A673 (cell line): ENCODE results near the gene FHIT. TPM values are rescaled to one million over a fixed set of nuclear protein-coding genes. Genes with fewer than 3 reads are reported as not detected.

Source experiments
- BruUV-seq: library from RNA; stranded (reverse); fragments of 400-500 nt; replicated peaks from 2 replicates; lab custom pipeline; 2021; lab: Mats Ljungman, UMichigan
- CTCF ChIA-PET: fragments of 300-600 bp; sonication (Branson Sonifier 250); formaldehyde crosslinking; loops from one replicate; lab custom pipeline; 2022; ENCODE audit warnings: antibody characterized with exemption; lab: Charles Lee
- POLR2A ChIA-PET: fragments of 300-600 bp; sonication (Branson Sonifier 250); formaldehyde crosslinking; loops from one replicate; lab custom pipeline; 2022; ENCODE audit warnings: antibody characterized with exemption; ENCODE audit not compliant: low non-redundant PET; lab: Charles Lee
- DNase-seq: peaks from one replicate; pipeline ENCODE4 v3.0.0-alpha.2; 2015; ENCODE audit warnings: low spot score
- H3K27ac ChIP-seq: fragments of 200-600 bp; sonication (generic); 2 replicates; pipeline ENCODE4 v1.5.1; 2016; ENCODE audit warnings: mixed run types, low read depth, mild to moderate bottlenecking, mixed read lengths, antibody characterized with exemption, low read length; ENCODE audit not compliant: poor library complexity, severe bottlenecking
- H3K27me3 ChIP-seq: fragments of 200-600 bp; sonication (generic); replicated peaks from 2 replicates; pipeline ENCODE4 v1.6.1; 2017; ENCODE audit warnings: mixed run types, low read depth, mild to moderate bottlenecking, mixed read lengths, antibody characterized with exemption, low read length; ENCODE audit not compliant: insufficient read depth, poor library complexity
- H3K36me3 ChIP-seq: fragments of 200-600 bp; sonication (generic); 2 replicates; pipeline ENCODE4 v1.6.1; 2016; ENCODE audit warnings: mixed run types, mild to moderate bottlenecking, mixed read lengths, antibody characterized with exemption, low read length; ENCODE audit not compliant: insufficient read depth, poor library complexity, severe bottlenecking
- H3K4me1 ChIP-seq: fragments of 200-600 bp; sonication (generic); 2 replicates; pipeline ENCODE4 v1.6.1; 2017; ENCODE audit warnings: mixed run types, mild to moderate bottlenecking, mixed read lengths, antibody characterized with exemption, low read length; ENCODE audit not compliant: insufficient read depth, poor library complexity, severe bottlenecking
- H3K4me3 ChIP-seq: fragments of 200-600 bp; sonication (generic); 2 replicates; pipeline ENCODE4 v1.5.1; 2016; ENCODE audit warnings: low read depth, mixed run types, mild to moderate bottlenecking, mixed read lengths, low read length; ENCODE audit not compliant: poor library complexity, severe bottlenecking
- H3K9me3 ChIP-seq: fragments of 200-600 bp; sonication (generic); 2 replicates; pipeline ENCODE4 v1.6.1; 2016; ENCODE audit warnings: mixed run types, low read depth, mild to moderate bottlenecking, mixed read lengths, antibody characterized with exemption, low read length; ENCODE audit not compliant: poor library complexity, severe bottlenecking
- EZH2 ChIP-seq: fragments of 200-600 bp; sonication (generic); IDR thresholded peaks from 2 replicates; pipeline ENCODE4 v1.6.1; 2017; ENCODE audit warnings: borderline replicate concordance, low read depth, mild to moderate bottlenecking, mixed read lengths, antibody characterized with exemption, low read length; ENCODE audit not compliant: poor library complexity, severe bottlenecking
- intact Hi-C: fragments of 100-400 bp; cut with micrococcal nuclease; formaldehyde crosslinking; loops from one replicate; pipeline ENCODE4 v1.10.0; 2022; ENCODE audit not compliant: unreplicated experiment
- total RNA-seq: library from RNA; stranded (reverse); gene quantifications from 2 replicates; pipeline ENCODE4 v1.2.3, GENCODE V29; 2021
- TF ChIP-seq, protein P1 (sequence below): fragments of 300-800, 200-600 bp; sonication (generic); conservative IDR thresholded peaks from 2 replicates; pipeline ENCODE4 v1.5.1; 2017; ENCODE audit warnings: low read depth, mild to moderate bottlenecking, antibody characterized with exemption, low read length, moderate library complexity, mixed read lengths

Gene FHIT
- total RNA-seq, 1 experiment from 2014 or later: not detected

DNA sequence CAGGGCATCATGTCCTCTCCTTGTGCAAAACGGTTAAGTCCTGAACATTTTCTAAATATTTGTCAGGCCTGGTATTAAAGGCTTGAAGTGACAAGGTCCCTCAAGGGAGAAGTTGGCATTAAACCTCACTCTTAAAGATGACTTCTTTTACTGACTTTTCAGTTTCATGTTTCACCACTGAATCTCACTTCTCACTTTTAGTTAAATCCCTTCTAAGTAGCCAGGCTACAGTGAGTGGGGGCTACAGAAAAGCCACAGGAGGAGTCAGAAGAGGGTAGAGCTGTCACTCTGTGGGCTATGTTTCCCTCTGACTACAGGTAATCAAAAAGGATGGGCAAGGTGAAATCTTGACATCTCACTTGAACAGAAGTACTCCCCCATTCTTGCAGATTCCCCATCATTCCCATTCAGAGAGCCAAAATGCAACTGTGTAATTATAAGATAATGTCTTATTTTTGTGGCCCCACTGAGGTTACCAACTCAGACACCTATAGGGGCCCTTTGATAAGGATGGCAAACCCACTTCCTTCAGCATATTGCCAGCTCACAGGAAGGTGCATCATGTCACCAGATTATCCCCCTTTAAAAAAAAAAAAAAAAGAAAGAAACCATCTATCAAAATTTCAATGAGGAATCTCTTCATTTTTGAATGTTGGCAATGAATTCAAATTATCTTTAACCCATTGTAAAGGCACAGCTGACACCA is 1411.3 kb downstream of the FHIT start:
- CTCF ChIA-PET: no interaction called here
- no peak for TF ChIP-seq EZH2
- TF ChIP-seq, protein P1, sequence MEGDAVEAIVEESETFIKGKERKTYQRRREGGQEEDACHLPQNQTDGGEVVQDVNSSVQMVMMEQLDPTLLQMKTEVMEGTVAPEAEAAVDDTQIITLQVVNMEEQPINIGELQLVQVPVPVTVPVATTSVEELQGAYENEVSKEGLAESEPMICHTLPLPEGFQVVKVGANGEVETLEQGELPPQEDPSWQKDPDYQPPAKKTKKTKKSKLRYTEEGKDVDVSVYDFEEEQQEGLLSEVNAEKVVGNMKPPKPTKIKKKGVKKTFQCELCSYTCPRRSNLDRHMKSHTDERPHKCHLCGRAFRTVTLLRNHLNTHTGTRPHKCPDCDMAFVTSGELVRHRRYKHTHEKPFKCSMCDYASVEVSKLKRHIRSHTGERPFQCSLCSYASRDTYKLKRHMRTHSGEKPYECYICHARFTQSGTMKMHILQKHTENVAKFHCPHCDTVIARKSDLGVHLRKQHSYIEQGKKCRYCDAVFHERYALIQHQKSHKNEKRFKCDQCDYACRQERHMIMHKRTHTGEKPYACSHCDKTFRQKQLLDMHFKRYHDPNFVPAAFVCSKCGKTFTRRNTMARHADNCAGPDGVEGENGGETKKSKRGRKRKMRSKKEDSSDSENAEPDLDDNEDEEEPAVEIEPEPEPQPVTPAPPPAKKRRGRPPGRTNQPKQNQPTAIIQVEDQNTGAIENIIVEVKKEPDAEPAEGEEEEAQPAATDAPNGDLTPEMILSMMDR: no peak
- H3K4me3 ChIP-seq: no peak overlapping the region
- H3K9me3 ChIP-seq: no peaks in the 10 kb centered on the region
- BruUV-seq: no TSS peak
- POLR2A ChIA-PET: no interaction called here
- H3K27ac ChIP-seq: no peak overlapping the region
- no peaks in the 10 kb centered on the region for H3K27me3 ChIP-seq
- intact Hi-C loops: no loop called here
- H3K4me1 ChIP-seq: no peaks in the 10 kb centered on the region
- no peak for DNase-seq
- H3K36me3 ChIP-seq: no peaks in the 10 kb centered on the region

DNA sequence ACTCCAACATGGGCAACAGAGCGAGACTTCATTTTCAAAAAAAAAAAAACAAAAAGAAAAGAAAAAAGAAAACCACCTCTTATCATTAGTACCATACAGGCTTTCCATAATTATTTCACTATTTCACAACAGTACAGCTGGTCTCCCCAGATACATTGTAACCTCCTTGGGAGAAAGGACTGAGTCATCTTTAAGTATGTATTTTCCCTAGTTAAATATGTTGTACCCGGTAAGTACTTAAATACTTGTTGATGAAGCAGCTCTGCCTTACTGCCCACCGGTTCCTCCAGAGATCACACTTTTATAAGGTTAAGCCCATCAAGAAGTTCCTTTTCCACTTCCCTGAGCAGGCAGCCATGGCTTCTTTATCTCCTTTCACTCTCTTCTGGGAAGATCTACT is 1412.0 kb downstream of the FHIT start:
- no peak for DNase-seq
- CTCF ChIA-PET: no interaction called here
- TF ChIP-seq, protein P1: no peak
- TF ChIP-seq EZH2: no peak
- Histone ChIP-seq H3K36me3 (no peaks in the 10 kb centered on the region), H3K4me3 (no peak overlapping the region), H3K9me3 (no peaks in the 10 kb centered on the region), H3K27me3 (no peaks in the 10 kb centered on the region), H3K4me1 (no peaks in the 10 kb centered on the region), H3K27ac (no peak overlapping the region)
- POLR2A ChIA-PET: no interaction called here
- intact Hi-C loops: no loop called here
- no TSS peak for BruUV-seq

- BruUV-seq: no TSS peak
- TF ChIP-seq, protein P1: no peak
- no peak for TF ChIP-seq EZH2
- no peaks in the 10 kb centered on the region for H3K36me3 ChIP-seq
- H3K9me3 ChIP-seq: no peaks in the 10 kb centered on the region
- intact Hi-C loops: no loop called here
- H3K4me3 ChIP-seq: no peak overlapping the region
- no peaks in the 10 kb centered on the region for H3K27me3 ChIP-seq
- H3K4me1 ChIP-seq: no peaks in the 10 kb centered on the region
- H3K27ac ChIP-seq: no peak overlapping the region
- CTCF ChIA-PET: no interaction called here
- no peak for DNase-seq
- POLR2A ChIA-PET: no interaction called here
These were observed 1414.7 kb downstream of the FHIT start for GRCh38 chr3:59836531-59836930.
